Activated T-helper 1 cell treated with anti-CD3 and anti-CD28 coated beads, Interleukin-2, amount 50 U/mL, for 16 hours (primary cell): ENCODE results near the gene MYRIP.
"Not testable (repeated sequence)": the region's sequence is repeated elsewhere in the genome, so short reads cannot be mapped to it uniquely, and the experiment has no call there.

ENCODE experiments used
- DNase-seq, 2 donors: peaks; one replicate each; pipeline ENCODE4 v3.0.0-alpha.2; 2020; ENCODE audit warnings: low read depth in 1 of 2, low spot score in 1 of 2

MYRIP gene

DNA sequence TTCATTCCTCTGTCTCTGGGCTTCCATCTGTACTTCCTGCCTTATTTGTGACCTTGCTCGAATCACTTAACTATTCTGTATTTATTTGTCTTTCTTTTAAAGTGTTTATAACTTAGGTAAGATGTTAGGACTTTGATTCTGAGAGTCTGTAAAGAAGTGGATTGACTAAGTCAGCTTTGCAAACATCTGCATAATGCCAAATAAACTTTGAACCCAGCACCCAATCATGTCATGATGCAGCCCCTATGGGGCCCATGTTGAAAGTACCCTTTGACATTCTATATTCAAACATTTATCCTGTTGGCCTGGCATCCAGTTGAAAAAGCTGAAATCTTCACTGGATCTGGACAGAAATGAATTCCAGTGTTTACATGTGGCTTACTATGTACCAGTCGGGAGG lies 3.8 kb upstream of the MYRIP start:
- DNase-seq = no peak

DNA sequence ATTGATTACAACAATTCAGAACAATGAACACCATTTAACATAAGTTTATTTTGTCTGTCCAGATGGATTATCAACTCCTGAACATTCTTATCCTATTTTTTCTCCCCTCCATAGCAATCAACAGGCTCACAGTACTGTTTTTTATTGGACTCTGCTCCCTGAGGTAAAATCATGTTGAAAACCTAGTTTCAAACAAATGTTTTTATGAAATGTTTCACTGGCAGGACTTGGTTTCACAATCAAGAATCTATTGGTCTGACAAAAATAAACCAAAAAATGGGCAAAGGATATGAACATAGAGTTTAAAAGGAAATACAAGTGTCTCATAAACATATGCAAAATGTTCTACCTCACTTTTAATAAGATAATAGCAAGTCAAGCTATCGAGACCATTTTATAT lies 2.6 kb upstream of the MYRIP start:
- no peak for DNase-seq

- no peak for DNase-seq
Observed at GRCh38 chr3:39808467-39809180, 785 bp upstream of the MYRIP start.

DNA sequence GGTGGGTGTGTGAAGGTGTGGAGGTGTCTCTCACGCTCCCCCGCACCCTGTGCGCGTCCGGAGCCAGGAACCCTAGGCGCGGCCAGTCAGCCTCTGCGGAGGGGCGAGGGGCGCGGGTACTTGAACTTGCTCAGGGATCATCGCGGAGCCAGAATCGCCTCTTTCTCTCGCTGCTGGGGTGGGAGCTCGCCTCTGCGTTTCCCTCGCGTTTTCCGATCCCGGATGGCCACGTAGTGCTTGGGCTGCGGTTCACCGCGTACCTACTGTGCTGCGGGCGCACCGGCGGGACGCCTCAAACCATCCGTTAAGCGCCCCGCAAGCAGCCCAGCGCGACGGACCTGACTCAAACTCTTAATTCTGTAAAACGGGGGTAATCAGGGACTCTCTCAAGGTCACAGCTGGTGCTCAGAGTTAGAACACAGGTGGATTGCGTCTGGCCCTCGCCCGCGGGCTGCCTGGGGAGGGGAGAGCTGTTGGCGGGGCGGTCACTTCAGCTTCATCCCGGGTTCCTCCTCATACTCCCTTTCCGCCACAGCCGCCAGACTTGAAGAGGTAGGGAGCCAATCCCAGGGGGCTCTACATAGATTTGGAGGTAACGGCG lies 686 bp downstream of the MYRIP start:
- no peak for DNase-seq

- no peak for DNase-seq
Observed at GRCh38 chr3:39810647-39811161, 1.3 kb downstream of the MYRIP start.

DNA sequence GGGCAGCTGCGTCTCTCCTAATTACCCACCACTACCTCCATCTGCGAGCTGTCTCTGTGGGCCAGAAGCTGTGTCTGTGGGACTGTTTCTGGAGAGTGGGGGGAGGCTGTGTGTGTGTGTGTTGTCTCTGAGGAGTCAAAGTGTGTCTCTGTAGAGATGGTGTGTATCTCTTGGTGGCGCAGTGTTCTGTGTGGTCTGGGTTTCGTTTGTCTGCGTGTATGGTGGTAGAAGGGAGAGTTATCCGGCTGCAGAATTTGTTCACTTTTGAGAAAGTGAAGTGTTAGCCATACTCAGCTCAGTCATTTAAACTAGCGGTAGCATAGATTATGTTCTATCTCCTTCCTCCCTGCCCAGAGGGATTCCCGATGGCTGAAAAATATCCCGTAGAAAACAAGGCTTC lies 2.2 kb downstream of the MYRIP start:
- DNase-seq = no peak

DNA sequence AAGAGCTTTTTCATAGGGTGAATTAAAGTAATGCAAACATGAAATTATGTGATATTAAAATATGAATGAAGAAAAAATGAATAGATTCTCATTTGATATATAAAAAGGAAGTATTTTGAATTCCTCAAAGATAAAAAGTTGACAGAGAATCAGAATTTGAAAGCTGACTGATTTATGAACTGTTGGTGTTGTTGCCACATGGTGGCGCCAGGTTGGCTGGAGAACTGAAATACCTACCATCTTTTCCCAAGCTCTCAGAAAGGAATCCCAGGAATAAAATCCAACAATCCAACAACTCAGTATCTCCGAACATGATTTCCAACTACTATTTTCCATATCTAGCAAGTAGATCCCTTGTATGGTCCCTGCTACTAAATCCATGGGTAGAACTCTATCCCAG lies 3.1 kb downstream of the MYRIP start:
- no peak for DNase-seq

GRCh38 chr3:39814007-39814406 lies 4.6 kb downstream of the MYRIP start:
- no peak for DNase-seq

GRCh38 chr3:39819899-39820298 lies 10.5 kb downstream of the MYRIP start:
- DNase-seq = no peak

DNA sequence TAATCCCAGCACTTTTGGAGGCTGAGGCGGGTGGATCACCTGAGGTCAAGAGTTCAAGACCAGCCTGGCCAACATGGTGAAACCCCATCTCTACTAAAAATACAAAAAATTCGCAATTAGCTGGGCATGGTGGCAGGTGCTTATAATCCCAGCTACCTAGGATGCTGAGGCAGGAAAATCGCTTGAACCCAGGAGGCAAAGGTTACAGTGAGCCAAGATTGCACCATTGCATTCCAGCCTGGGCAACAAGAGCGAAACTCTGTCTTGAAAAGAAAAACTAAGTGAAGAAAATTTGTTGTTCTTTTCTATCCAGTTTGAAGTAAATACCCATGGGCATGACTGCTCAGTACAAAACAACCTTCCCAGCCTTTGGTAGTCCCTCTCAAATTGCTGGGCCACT lies 24.4 kb downstream of the MYRIP start:
- DNase-seq = not testable (repeated sequence)

- no peak for DNase-seq
Observed at GRCh38 chr3:39839484-39839883, 30.1 kb downstream of the MYRIP start.

DNA sequence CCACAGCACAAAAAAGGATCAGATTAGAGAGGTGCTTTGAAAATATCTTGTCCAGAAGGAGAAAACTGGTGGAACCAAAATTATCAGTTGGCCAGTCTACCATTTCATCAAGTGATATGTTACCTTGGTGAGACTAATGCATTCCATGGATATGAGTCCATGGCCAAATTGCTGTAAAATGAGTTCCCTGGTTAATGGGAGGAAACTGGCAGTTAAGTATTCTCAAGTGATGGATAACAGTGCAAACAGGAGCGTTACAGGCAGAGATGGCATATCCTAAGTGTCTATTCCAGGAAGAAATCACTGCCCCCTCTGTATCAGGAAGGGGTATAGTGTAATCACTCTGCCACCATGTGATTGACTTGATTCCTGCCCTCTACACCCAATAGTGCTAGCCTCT lies 34.0 kb downstream of the MYRIP start:
- no peak for DNase-seq

- DNase-seq = no peak
Observed at GRCh38 chr3:39848365-39848764, 39.0 kb downstream of the MYRIP start.

DNA sequence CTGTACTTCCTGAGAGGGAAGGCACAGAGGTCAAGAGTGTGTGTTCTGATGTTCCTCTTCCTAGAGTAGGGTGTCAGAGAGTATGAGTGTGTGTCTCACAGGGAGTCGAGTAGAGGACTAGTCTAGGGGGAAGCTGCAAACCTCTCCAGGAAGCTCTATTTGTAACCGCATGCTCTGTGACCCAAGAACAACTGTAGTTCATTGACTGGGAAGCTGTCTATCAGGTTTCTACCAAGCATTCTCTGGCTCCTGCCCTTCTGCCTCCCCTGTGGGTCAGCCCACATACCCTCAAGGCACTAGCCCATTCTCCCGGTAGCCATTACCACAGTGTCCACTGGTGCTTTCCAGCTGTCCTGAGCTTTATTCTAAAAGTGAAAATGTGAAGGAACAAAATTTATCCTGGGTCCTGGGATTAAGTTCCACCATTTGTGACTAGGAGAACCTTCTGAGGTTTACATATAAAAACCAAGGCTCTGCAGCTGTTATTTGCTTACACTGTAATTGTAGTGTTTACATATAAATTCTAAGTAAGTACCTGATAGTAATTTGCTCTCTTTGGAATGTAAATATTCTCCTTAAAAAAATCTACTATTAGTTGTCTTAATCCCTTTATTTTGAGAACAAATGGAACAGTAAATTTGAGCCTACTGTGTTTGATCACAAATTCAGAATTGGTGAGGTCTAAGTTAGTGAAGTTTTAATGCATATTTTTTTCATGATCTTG lies 40.7 kb downstream of the MYRIP start:
- DNase-seq = no peak

DNA sequence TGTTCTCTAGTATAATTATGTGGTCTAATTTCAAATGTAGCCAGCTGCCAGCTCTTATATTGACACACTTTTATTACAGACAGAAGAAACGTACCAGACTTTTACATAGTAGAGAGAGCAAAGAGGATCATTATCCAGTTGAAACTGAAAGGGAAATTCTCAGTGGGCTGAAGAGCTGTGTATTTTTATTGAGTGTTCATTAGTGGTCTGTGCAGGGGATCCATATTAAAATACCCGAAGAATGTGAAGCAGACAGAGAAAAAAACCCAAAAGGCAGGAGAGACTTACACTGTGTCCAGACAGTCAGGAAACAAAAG lies 41.3 kb downstream of the MYRIP start:
- DNase-seq = no peak

- no peak for DNase-seq
Observed at GRCh38 chr3:39855517-39855916, 46.1 kb downstream of the MYRIP start.

- DNase-seq = no peak
Observed at GRCh38 chr3:39869890-39870289, 60.5 kb downstream of the MYRIP start.

DNA sequence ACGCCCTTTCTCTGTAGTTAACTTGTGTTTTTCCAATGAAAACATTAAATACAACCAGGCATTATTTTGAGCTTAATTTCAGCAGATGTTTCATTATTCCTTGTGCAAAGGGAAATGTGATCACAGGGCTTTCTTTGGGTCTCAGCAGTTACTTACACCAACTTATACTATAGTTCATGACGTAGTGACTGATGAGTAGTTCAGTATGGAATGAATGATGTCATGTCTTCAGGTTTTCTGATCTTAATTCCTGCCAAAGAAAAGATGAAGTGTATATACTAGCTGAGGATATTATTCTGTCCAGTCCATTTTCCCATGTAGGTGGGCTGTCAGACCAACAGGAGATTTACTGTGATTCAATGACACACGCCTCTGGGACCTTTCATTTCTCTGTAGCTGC lies 61.3 kb downstream of the MYRIP start:
- DNase-seq = no peak

DNA sequence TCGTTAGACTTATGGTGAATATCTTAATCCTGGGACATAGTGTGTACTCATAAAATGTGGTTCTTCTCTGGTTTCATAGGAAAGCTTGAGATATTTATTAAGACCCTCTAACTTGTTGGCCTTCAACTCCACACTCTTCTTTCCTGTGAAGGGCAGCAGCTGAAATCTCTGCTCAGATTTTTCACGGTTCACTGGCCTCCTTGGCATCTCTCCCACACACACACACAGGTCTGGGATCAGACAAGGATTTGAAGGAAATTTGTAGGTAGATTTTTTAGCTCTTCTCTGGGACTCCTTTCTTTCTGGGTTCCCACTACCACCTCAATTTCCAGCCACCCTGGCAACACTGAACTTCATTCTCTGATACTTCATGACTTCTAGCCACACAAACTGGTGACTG lies 70.2 kb downstream of the MYRIP start:
- DNase-seq = no peak

- DNase-seq = no peak
Observed at GRCh38 chr3:39882111-39882510, 72.7 kb downstream of the MYRIP start.

DNA sequence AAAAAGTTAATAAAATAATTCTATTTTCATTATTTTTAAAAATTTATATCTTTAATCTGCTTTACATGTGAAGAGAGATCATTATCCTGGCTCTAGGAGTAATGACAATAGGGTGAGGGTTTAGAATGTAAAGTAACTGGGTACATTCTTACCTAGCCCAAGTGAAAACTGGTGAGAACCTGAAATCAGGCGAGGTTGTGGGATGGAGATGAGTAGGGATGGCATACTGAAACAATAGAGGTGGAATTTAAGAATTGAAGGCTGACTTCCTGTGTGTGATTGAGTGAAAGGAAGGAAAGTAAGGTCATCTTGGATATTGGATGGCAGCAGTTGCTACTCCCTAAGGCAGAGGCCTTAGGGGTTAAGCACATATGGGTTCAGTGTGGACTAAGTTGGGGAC lies 82.7 kb downstream of the MYRIP start:
- DNase-seq = no peak

- DNase-seq = no peak
Observed at GRCh38 chr3:39896184-39896583, 86.8 kb downstream of the MYRIP start.
